GM12801 (cell line): ENCODE results near the gene OBSCN.

Experiments
- TF ChIP-seq, protein P1 (sequence below): IDR thresholded peaks from one replicate; pipeline ENCODE4 v1.5.1; 2011; ENCODE audit warnings: control low read depth; ENCODE audit not compliant: insufficient read length; ENCODE audit errors: extremely low read depth

OBSCN gene

GRCh38 chr1:228256626-228257375 lies 49.0 kb downstream of the OBSCN start:
- TF ChIP-seq, protein P1, sequence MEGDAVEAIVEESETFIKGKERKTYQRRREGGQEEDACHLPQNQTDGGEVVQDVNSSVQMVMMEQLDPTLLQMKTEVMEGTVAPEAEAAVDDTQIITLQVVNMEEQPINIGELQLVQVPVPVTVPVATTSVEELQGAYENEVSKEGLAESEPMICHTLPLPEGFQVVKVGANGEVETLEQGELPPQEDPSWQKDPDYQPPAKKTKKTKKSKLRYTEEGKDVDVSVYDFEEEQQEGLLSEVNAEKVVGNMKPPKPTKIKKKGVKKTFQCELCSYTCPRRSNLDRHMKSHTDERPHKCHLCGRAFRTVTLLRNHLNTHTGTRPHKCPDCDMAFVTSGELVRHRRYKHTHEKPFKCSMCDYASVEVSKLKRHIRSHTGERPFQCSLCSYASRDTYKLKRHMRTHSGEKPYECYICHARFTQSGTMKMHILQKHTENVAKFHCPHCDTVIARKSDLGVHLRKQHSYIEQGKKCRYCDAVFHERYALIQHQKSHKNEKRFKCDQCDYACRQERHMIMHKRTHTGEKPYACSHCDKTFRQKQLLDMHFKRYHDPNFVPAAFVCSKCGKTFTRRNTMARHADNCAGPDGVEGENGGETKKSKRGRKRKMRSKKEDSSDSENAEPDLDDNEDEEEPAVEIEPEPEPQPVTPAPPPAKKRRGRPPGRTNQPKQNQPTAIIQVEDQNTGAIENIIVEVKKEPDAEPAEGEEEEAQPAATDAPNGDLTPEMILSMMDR, result no peak

DNA sequence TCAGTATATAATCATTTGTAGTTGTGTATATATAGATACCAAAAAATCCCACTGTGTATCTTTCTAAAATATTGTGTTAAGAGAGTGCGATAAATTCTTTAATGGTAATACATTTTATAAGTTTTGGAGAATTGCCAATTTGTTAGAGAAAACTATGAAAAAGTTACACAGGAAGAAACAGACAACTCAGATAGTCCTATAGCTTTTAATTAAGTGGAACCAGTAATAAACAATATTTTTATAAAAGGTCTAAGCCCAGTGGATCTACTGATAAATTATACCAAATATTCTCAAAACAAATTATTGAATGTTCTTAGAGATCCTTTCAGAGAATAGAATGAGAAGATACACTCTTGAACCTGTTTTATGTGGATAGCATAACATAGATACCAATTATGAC lies 50.6 kb downstream of the OBSCN start:
- TF ChIP-seq, protein P1, result no peak

DNA sequence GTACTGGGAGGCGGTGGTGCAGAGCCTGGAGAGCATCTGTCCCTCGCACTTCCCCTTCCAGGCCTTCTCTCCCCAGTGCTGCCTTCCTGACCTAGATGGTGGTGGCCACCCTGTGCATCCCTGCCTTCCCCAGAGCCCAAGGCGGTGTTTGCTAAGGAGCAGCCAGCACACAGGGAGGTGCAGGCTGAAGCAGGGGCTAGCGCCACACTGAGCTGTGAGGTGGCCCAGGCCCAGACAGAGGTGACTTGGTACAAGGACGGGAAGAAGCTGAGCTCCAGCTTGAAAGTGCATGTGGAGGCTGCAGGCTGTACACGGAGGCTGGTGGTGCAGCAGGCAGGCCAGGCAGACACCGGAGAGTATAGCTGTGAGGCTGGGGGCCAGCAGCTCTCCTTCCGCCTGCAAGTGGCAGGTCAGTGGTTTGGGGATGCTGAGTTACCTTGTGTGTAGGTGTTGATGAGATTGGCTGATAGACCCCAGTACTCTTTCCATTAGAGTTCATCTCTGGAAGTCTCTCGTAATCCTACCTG lies 51.6 kb downstream of the OBSCN start:
- TF ChIP-seq, protein P1, result no peak

- TF ChIP-seq, protein P1, result no peak
Observed at GRCh38 chr1:228259951-228260350, 52.1 kb downstream of the OBSCN start.

GRCh38 chr1:228261706-228262105 lies 53.9 kb downstream of the OBSCN start:
- TF ChIP-seq, protein P1, result no peak

DNA sequence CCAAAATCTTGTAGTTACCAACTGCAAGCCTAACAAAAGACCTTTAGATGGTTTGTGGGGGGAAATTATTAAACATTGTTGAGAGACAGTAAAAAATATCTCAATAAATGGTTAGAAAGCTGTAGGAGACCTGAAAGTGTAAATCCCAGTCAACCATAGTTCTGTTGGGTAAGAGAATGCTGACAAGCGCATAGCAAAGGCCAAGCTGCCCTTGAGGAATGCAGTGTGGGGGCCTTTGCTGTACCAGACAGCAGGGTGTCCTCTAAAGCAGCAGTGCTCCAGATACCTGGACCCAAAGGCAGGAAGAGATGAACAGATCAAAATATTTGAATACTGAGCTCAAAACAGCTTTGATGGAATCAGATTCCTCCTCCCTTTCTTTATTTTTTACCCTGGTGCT lies 54.6 kb downstream of the OBSCN start:
- TF ChIP-seq, protein P1, result no peak

DNA sequence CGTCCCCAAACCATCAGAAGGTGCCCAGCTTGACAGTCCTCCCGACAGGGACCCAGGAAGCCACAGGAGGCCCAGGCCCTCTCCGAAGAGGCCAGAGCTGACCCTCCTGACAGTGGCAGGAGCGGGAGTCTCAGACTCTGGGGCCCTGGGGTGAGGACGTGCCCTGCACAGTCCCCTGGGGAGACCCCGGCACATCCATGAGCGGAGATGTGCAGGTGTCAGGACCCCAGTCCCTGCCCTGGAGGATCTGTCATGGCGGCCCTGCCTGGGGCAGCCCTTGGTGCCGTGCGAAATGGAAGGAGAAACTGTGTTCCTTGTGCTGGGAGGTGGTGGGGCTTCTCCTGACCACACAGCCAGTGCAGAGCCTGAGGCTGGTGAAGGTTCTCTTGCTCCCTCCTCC lies 55.8 kb downstream of the OBSCN start:
- TF ChIP-seq, protein P1, result no peak
